Naive B cell (primary cell): ENCODE data around the gene BET1L. TPM values are rescaled to one million over a fixed set of nuclear protein-coding genes. Genes with fewer than 3 reads are reported as not detected.
A peak's percentile ranks its signal among the peaks of the same experiment; 100 is the strongest.

Experiments
- ATAC-seq, 2 donors: fragments of 150-1000 bp; cut with Tn5 transposase; 2 replicates each; pipeline ENCODE4 v1.10.0; 2021; ENCODE audit warnings: low read depth in 2 of 2, mild to moderate bottlenecking in 2 of 2, moderate library complexity in 2 of 2
- DNase-seq: peaks from one replicate; pipeline ENCODE4 v3.0.0; 2022
- H3K27ac Mint-ChIP-seq, 6 donors: one replicate each; pipeline ENCODE4 v1.8.0; 2020 to 2022; ENCODE audit warnings: mild to moderate bottlenecking in 6 of 6, mixed read lengths in 6 of 6, moderate library complexity in 5 of 6, inconsistent platforms in 2 of 6
- H3K27me3 Mint-ChIP-seq, 3 donors: one replicate each; pipeline ENCODE4 v1.8.0; 2021 to 2022; ENCODE audit warnings: mixed read lengths in 3 of 3, mild to moderate bottlenecking in 1 of 3
- H3K36me3 Mint-ChIP-seq, 2 donors: one replicate each; pipeline ENCODE4 v1.8.0; 2020 to 2022; ENCODE audit warnings: mixed read lengths in 2 of 2, inconsistent platforms in 1 of 2, mild to moderate bottlenecking in 1 of 2
- H3K4me1 Mint-ChIP-seq, 3 donors: one replicate each; pipeline ENCODE4 v1.8.0; 2020 to 2022; ENCODE audit warnings: mixed read lengths in 3 of 3, inconsistent platforms in 1 of 3, mild to moderate bottlenecking in 1 of 3, moderate library complexity in 1 of 3
- H3K4me3 Mint-ChIP-seq, 8 donors: one replicate each; pipeline ENCODE4 v1.8.0; 2020 to 2022; ENCODE audit warnings: mild to moderate bottlenecking in 8 of 8, mixed read lengths in 8 of 8, moderate library complexity in 8 of 8, inconsistent platforms in 2 of 8
- H3K9me3 Mint-ChIP-seq, 7 donors: one replicate each; pipeline ENCODE4 v1.8.0; 2020 to 2022; ENCODE audit warnings: mixed read lengths in 7 of 7, mild to moderate bottlenecking in 5 of 7, inconsistent platforms in 2 of 7, moderate library complexity in 1 of 7
- polyA plus RNA-seq, 6 donors: library from polyadenylated mRNA; unstranded; fragments of 300-500 nt; fragmentation: Illumina TruSeq; gene quantifications; one replicate each; pipeline ENCODE4 v1.2.3, GENCODE V29; 2021; ENCODE audit warnings: low read depth in 6 of 6

The BET1L gene
- polyA plus RNA-seq, 6 donors from 2014 or later, result 23.4 to 72.3 (median 44.7) TPM

DNA sequence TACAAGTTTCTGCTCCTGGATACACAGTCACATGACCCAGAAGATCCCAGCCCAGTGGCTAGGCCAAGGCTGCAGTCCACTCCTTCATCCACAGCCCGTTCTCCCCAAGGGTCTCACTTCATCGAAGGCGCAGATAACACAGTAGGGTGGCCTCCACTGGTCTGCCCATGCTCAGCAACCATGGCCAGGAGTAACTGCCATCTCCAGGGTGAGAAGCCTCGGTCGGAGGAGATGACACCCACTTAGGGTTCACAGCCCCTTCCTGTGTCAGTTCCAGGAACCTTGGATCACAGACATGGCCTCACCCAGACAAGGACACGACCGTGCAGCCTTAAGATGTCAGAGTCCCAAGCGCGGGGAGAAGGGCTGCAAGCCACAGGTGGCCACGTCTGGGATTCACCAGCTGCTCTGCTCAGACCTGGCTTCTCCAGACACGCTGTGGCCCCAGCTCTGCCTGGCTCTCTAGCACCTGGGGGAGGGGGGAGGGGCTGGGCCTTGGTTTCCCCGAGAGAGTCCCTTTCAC is 2.6 kb downstream of the BET1L start:
- DNase-seq (no peak), ATAC-seq (no peak)
- Mint-ChIP-seq H3K27me3 (no peaks in the 10 kb centered on the region), H3K4me1 (peaks cover 40 to 54% (median 53%) of the 10 kb centered on the region in 3 donors), H3K36me3 (peaks cover 0 to 18% of the 10 kb centered on the region in 2 donors), H3K27ac (peak overlapping the region in 1 of 6 donors; percentile 38), H3K4me3 (peak overlapping the region in 3 of 8 donors; percentile 50 to 99 (median 97)), H3K9me3 (peaks cover 0 to 2% (median 0%) of the 10 kb centered on the region in 7 donors)

DNA sequence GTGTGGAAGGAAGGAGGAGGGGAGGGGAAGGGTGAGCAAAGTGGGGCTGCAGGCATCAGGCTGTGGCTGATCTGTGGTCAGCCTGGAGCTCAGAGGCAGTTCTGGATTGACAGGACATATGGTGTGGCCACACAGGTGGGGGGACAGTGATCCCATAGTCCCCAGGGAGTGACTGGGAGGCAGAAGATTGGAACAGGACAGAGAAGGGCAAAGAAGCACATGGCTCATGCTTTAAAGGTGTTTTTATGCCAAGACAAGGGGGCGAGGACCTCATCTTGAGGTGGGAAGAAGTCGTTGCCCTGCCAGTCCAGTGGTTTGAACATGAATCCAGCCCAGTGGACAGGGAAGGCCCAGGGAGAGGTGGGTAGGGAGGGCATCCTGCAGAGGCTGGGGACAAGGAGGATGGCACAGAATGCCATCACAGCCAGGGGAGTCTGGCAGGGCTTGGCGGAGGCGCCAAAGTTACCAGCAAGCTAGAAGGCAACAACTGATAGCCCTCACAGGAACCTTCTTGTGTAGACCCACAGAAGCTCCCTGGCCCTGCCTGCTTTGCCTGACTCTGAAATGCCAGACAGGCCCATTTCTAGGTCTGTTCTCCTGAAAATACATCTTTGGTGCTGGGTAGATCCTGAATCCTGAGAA is 3.1 kb downstream of the BET1L start:
- peaks cover 40 to 52% (median 49%) of the 10 kb centered on the region in 3 donors for H3K4me1 Mint-ChIP-seq
- no peak for ATAC-seq

DNA sequence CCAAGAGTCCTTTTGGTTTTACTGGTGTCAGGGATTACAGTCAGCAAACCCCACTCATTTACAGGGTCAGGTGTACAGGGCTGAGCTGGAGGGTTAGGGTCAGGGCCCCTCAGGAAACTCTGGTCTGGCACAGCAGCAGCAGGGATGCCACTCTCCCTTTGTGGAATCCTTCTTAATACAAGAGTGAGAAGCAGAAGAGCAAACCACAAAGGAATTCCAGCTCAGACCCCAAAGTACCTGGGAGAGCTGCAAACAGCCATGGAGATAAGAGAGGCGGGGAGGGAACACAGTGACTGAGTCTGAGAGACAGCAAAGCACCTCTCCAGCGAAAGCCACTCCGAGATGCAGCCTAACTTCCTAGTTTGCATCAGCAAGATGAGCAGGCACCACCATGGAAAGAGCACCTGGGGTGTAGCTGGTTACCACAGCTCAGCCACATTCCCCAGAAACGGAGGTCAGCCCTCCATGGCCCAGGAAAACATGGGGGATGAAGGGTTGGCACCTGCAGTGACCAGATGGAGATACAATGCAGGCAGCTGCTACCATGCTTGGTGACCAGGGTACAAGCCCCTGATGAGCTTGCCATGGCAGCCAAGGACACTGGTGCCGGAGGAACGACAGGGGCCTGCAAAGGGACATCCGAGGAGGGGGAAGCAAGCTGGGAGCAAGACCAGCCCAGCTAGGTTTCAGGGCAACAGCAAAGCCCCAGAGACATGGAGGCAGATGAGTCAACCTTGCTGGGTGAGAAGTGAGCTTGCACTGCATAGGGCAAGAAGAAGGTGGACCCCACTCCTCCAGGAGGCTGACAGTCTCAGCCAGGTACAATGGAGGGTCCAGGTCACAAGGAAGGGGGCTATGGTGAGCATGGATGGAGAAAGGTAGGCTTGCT is 3.9 kb downstream of the BET1L start:
- Mint-ChIP-seq H3K9me3 (peaks cover 0 to 2% (median 0%) of the 10 kb centered on the region in 7 donors), H3K27me3 (no peaks in the 10 kb centered on the region), H3K4me1 (peaks cover 36 to 51% (median 49%) of the 10 kb centered on the region in 3 donors), H3K36me3 (peaks cover 0 to 18% of the 10 kb centered on the region in 2 donors), H3K27ac (peak overlapping the region in 2 of 6 donors; percentile 58 to 76), H3K4me3 (peak overlapping the region in 4 of 8 donors; percentile 12 to 68 (median 27))
- DNase-seq, result no peak
- ATAC-seq, result no peak

More for the DNA sequence above, 3.1 kb downstream of the BET1L start:
- no peak for DNase-seq
- no peaks in the 10 kb centered on the region for H3K27me3 Mint-ChIP-seq
- peaks cover 0 to 2% (median 0%) of the 10 kb centered on the region in 7 donors for H3K9me3 Mint-ChIP-seq
- peak overlapping the region in 2 of 8 donors; percentile 67 to 68 for H3K4me3 Mint-ChIP-seq
- peaks cover 0 to 18% of the 10 kb centered on the region in 2 donors for H3K36me3 Mint-ChIP-seq
- H3K27ac Mint-ChIP-seq, result peak overlapping the region in 1 of 6 donors; percentile 76

DNA sequence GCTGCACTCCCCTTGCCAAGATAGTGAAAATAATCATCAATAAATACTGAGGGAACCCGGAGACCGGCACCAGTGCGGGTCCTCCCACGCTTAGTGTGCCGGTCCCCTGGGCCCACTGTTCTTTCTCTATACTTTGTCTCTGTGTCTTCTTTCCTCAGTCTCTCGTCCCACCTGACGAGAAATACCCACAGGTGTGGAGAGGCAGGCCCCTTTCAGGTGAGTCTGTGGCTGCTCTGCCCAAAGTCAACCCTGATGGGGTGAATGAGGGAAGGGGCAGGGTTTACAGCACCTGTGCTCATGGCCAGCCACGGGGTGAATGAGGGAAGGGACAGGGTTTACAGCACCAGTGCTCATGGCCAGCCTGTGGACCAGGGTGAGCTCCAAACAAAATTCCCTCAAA is 4.7 kb downstream of the BET1L start:
- DNase-seq (no peak), ATAC-seq (no peak)
- peaks cover 33 to 49% (median 47%) of the 10 kb centered on the region in 3 donors for H3K4me1 Mint-ChIP-seq
- no peaks in the 10 kb centered on the region for H3K27me3 Mint-ChIP-seq
- H3K4me3 Mint-ChIP-seq, result peak overlapping the region in 1 of 8 donors; percentile 69
- peak overlapping the region in 4 of 6 donors; percentile 2 to 87 (median 32) for H3K27ac Mint-ChIP-seq
- peaks cover 0 to under 1% (median 0%) of the 10 kb centered on the region in 7 donors for H3K9me3 Mint-ChIP-seq
- H3K36me3 Mint-ChIP-seq, result peaks cover 0 to 16% of the 10 kb centered on the region in 2 donors

DNA sequence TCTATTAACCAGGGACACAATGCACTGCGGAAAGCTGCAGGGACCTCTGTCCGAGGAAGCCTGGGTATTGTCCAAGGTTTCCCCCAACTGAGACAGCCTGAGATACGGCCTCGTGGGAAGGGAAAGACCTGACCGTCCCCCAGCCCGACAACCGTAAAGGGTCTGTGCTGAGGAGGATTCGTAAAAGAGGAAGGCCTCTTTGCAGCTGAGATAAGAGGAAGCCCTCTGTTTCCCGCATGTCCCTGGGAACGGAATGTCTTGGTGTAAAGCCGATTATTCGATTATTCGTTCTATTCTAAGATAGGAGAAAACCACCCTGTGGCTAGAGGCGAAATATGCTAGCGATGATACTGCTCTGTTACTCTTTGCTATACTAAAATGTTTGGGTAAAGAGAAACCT is 5.2 kb downstream of the BET1L start:
- H3K4me1 Mint-ChIP-seq, result peaks cover 28 to 49% (median 47%) of the 10 kb centered on the region in 3 donors
- ATAC-seq (no peak), DNase-seq (no peak)
- peak overlapping the region in 1 of 8 donors; percentile 69 for H3K4me3 Mint-ChIP-seq
- H3K9me3 Mint-ChIP-seq, result no peaks in the 10 kb centered on the region
- H3K27ac Mint-ChIP-seq, result peak overlapping the region in 3 of 6 donors; percentile 44 to 74 (median 62)
- no peaks in the 10 kb centered on the region for H3K27me3 Mint-ChIP-seq
- peaks cover 0 to 11% of the 10 kb centered on the region in 2 donors for H3K36me3 Mint-ChIP-seq

DNA sequence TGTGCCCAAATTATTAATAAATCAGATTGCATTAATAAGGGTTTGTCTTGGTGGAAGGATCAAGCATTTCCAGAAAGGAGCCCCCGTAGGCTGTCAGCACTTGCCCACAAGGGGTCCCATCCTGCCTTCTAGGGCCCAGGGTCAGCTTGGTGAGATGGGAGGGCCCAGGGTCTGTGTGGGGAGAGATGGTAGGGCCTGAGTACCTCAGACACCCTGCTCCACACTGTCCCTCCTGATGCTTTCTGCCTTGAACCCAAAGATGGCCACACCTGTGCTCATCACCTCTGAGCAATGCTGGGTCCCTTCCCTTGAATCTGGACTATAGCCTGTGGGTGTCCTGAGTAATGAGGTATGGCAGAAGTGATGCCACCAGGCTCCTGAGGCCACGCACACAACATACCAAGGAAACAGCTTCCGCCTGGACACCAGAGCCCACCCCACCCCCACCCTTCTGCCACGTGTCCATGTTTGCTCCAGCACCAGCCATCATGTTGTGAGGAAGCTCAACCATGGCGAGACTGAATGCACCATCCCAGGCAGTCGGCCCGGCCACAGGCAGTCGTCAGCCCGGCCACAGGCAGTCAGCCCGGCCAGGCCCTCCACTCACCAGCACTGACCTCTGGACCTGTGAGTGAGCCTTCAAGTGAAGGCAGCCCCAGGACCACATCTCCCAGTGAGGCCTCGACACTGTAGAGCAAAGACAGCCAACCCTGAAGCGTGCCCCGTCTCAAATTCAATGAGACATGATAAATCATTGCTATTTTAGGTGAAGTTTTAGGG is 6.8 kb downstream of the BET1L start:
- ATAC-seq (no peak), DNase-seq (no peak)
- peaks cover 24 to 37% (median 33%) of the 10 kb centered on the region in 3 donors for H3K4me1 Mint-ChIP-seq
- no peaks in the 10 kb centered on the region for H3K9me3 Mint-ChIP-seq
- H3K27ac Mint-ChIP-seq, result peak overlapping the region in 1 of 6 donors; percentile 4
- peaks cover 0 to 9% of the 10 kb centered on the region in 2 donors for H3K36me3 Mint-ChIP-seq
- H3K4me3 Mint-ChIP-seq, result no peak overlapping the region
- no peaks in the 10 kb centered on the region for H3K27me3 Mint-ChIP-seq

DNA sequence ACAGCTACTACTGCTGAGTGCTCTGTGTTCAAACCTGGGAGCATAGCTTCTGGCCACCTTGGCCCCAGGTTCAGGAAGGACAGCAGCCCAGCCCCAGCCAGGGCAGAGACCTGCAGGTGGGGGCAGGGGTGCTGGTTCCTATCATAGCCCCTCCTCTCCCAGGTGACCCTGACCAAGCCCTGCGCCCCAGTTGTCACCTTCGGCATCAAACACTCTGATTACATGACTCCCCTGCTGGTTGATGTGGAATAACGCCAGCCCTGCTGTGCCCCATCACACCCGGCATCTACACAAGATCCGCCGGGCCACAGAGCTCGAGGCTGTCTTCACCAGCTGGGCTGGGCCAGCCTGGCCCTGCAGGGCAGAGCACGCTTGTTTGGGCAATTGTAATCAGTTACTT is 7.4 kb downstream of the BET1L start:
- Mint-ChIP-seq H3K36me3 (peaks cover 0 to 9% of the 10 kb centered on the region in 2 donors), H3K9me3 (no peaks in the 10 kb centered on the region), H3K4me1 (peaks cover 24 to 33% (median 31%) of the 10 kb centered on the region in 3 donors), H3K4me3 (no peak overlapping the region), H3K27me3 (no peaks in the 10 kb centered on the region), H3K27ac (peak overlapping the region in 1 of 6 donors; percentile 4)
- DNase-seq (no peak), ATAC-seq (no peak)

DNA sequence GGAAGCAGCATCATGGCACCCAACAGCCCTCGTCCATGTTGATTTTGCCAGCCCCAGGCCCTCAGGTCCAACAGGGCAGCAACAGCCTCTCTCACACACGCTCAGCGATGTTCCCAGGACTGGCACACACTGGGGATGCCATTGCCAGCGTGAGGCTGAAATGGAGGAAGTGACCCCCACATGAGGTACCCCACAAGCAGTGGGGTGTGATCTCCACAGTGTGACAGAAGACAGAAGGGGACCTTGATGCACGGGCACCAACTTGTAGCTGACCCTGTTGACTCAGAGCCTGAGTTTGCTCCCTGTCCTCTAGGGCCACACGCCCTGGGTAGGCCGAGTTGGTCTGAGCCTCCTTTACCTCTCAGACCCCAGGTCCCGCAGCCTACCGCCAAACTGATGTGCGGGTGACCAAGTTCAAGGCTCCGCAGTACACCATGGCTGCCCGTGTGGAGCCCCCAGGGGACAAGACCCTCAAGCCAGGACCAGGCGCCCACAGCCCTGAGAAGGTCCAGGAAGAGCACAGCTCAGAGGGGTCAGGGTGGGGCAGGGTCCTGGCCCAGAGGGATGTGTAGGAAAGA is 8.1 kb downstream of the BET1L start:
- no peak overlapping the region for H3K4me3 Mint-ChIP-seq
- no peak for DNase-seq
- no peak overlapping the region for H3K27ac Mint-ChIP-seq
- peaks cover 0 to 9% of the 10 kb centered on the region in 2 donors for H3K36me3 Mint-ChIP-seq
- peaks cover 21 to 33% (median 26%) of the 10 kb centered on the region in 3 donors for H3K4me1 Mint-ChIP-seq
- H3K9me3 Mint-ChIP-seq, result no peaks in the 10 kb centered on the region
- H3K27me3 Mint-ChIP-seq, result no peaks in the 10 kb centered on the region
- ATAC-seq, result no peak

DNA sequence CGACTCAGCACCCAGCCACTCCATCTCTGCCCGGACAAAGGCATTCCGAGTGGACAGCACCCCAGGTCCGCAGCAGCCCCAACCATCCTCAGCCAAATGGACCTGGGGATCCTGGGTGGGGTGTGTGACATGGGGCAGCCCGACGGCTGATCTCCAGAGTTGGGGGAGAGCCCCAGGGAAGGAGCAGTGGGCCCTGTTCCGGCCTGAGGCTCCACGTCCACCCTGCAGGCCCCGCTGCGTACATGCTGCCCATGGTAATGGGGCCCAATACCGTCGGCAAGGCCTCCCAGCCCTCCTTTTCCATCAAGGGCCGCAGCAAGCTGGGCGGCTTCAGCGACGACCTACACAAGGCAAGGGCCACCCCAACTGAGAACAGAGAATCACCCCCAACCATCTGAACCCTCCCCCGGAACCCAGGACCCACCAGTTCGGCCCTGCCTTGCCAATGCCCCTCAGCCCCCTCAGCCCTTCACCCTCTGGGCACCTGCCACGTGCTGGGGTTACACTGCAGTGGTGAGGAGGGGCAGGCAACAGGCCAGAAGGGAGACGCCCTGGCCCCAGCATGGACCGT is 8.9 kb downstream of the BET1L start:
- Mint-ChIP-seq H3K9me3 (no peaks in the 10 kb centered on the region), H3K27ac (peak overlapping the region in 1 of 6 donors; percentile 86), H3K4me3 (no peak overlapping the region), H3K27me3 (no peaks in the 10 kb centered on the region), H3K4me1 (peaks cover 13 to 25% (median 19%) of the 10 kb centered on the region in 3 donors), H3K36me3 (peaks cover 0 to 2% of the 10 kb centered on the region in 2 donors)
- ATAC-seq, result no peak
- no peak for DNase-seq

DNA sequence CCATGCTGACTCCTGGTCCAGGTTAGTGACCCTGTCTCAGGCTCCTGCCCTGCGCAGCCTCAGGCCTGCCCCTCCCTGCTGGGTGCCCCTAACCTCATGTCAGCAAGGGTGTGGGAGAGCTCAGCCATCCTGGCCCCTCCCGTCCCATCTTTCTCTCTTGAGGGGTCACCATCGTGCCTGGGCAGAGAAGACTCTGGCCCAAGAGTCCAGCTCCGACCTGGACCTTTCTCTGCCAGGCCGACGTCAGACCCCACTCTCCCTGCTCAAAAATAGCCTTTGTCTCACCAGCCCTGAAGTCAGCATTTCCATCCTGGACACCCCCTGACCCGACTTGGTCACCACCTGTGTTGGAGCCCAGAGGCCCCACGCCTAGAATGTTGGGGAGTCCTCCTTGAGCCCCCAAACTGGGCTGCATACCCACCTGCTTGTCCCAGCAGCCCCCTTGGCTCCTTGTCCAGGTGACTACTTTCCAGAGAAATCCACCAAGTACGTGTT is 9.4 kb downstream of the BET1L start:
- Mint-ChIP-seq H3K27me3 (no peaks in the 10 kb centered on the region), H3K27ac (no peak overlapping the region), H3K9me3 (no peaks in the 10 kb centered on the region), H3K4me3 (no peak overlapping the region), H3K4me1 (peaks cover 8 to 20% (median 15%) of the 10 kb centered on the region in 3 donors), H3K36me3 (no peaks in the 10 kb centered on the region)
- DNase-seq, result no peak
- ATAC-seq, result no peak

DNA sequence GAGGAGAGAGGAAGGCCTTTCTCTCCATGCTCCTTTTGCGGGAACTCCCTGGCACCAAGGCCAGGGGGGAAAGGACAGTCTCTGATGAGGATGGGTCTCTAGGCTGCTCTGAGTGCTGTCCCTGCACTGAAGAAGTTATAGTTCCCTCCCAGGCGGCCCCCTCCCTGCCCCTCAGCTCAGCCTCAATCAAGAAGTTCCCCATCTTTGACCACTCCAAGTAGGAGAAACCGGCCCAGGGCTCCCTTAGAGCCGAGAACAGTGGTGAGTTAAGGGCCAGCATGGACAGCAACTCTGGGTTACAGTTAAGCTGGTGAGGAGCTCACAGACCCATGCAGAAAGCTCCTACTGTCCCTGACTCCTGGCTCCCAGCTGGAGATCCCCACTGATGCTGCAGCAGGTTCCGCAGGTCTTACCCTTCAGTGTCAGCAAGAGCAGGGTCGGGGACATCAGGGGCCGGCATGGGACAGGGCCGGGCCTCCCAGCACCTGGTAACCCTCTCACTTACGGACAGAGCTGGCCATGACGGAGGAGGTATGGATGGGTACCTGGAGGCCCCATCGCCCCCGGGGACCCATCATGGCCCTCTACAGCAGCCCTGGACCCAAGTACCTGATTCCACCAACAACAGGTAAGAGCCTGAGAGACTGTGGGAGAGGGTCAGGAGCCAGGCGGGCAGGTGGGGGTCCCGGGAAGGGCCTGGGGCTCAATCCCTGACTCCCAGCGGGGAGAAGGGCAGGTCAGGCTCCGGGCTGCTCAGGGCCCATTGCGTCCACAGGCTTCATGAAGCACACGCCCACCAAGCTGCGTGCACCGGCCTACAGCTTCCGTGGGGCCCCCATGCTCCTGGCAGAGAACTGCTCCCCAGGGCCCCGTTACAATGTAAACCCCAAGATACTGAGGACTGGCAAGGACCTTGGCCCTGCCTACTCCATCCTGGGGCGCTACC is 10.1 kb downstream of the BET1L start:
- H3K4me3 Mint-ChIP-seq, result no peak overlapping the region
- no peaks in the 10 kb centered on the region for H3K27me3 Mint-ChIP-seq
- H3K36me3 Mint-ChIP-seq, result no peaks in the 10 kb centered on the region
- ATAC-seq (no peak), DNase-seq (no peak)
- no peaks in the 10 kb centered on the region for H3K9me3 Mint-ChIP-seq
- H3K27ac Mint-ChIP-seq, result no peak overlapping the region
- H3K4me1 Mint-ChIP-seq, result peaks cover 3 to 13% (median 8%) of the 10 kb centered on the region in 3 donors
